Upper lobe of right lung (tissue), 1 donor: ENCODE data around the gene GABARAP. TPM values are rescaled to one million over a fixed set of nuclear protein-coding genes. Genes with fewer than 3 reads are reported as not detected.
A peak's percentile ranks its signal among the peaks of the same experiment; 100 is the strongest.

ENCODE experiments used
- ATAC-seq: fragments of 200-7000 bp; cut with Tn5 transposase; one replicate; pipeline ENCODE4 v1.9.1; 2020; ENCODE audit warnings: mild to moderate bottlenecking, moderate library complexity
- DNase-seq: peaks from one replicate; pipeline ENCODE4 v3.0.0-alpha.2; 2020
- H3K27ac ChIP-seq: fragments of 200-600 bp; one replicate; pipeline ENCODE4 v1.8.0; 2022
- H3K27me3 ChIP-seq: fragments of 200-600 bp; one replicate; pipeline ENCODE4 v1.8.0; 2022; ENCODE audit warnings: mild to moderate bottlenecking
- H3K36me3 ChIP-seq: fragments of 200-600 bp; one replicate; pipeline ENCODE4 v1.8.0; 2022
- H3K4me1 ChIP-seq: fragments of 200-600 bp; one replicate; pipeline ENCODE4 v1.8.0; 2022
- H3K4me3 ChIP-seq: fragments of 200-600 bp; one replicate; pipeline ENCODE4 v1.8.0; 2022; ENCODE audit warnings: mild to moderate bottlenecking
- H3K9me3 ChIP-seq: fragments of 200-600 bp; one replicate; pipeline ENCODE4 v1.8.0; 2022
- intact Hi-C: fragments of 100-400 bp; cut with DNase I; formaldehyde crosslinking; loops from one replicate; pipeline ENCODE4 v1.11.0; 2022
- total RNA-seq: library from RNA; stranded (reverse); fragmentation: NEBNext Ultra II Directional; extraction: Animal tissue kit (Norgen Biotek cat#: 25700); gene quantifications from one replicate; pipeline ENCODE4 v1.2.1, GENCODE V29; 2021
- TF ChIP-seq, protein P1 (sequence below): fragments of 200-600 bp; IDR thresholded peaks from one replicate; pipeline ENCODE4 v1.8.0; 2022; ENCODE audit warnings: antibody characterized with exemption
- donor health status: DM: no; HTN: yes; CAD: no; lungs with severe emphysema.

The GABARAP gene
- total RNA-seq, 1 donor from 2014 or later, result 547 TPM

DNA sequence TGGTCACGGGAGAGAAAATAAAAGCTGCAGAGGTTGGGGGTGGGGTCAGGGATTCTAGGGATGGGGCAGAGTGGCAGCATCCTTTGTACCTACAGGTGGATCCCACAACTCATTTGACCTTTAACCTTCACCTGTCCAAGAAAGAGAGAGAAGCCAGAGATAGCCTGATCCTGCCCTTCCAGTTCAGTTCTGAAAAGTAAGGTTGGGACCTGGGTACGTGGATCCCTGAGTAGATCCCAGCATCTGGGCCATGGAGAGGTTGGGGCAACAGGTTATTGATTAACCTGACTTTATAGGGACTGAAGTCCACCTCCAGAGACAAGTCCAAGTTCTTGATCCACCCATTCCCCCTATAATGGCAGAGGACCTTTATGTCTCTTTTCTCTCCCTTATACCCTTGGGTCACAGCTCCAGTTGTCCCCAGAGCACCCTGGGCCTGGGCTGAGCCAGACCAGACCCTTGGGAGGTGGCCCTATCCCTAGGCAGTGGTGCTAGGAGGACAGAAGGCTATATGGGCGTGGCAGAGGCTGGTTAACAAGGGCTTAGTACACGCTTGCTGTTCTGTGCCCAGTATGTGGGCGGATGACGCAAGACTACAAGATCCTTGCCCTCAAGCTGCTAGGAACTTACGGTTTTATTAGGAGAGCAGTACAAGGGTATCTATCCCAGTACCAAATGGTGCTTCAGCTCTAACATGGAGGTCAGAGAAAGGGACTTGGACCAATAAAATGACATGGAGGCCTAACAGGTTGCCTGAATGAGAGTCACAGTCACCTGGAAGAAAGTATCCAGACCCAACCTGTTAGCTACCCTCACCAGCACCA, 16.7 kb upstream of the GABARAP start:
- H3K4me1 ChIP-seq, result peaks cover 25% of the 10 kb centered on the region
- H3K4me3 ChIP-seq, result no peak overlapping the region
- no peak overlapping the region for H3K27ac ChIP-seq
- H3K27me3 ChIP-seq, result peaks cover 4% of the 10 kb centered on the region
- no peaks in the 10 kb centered on the region for H3K9me3 ChIP-seq
- peaks cover 50% of the 10 kb centered on the region for H3K36me3 ChIP-seq
- intact Hi-C loops, result no loop called here
- ATAC-seq (peak; percentile 57), DNase-seq (peak; percentile 84)
- TF ChIP-seq, protein P1, sequence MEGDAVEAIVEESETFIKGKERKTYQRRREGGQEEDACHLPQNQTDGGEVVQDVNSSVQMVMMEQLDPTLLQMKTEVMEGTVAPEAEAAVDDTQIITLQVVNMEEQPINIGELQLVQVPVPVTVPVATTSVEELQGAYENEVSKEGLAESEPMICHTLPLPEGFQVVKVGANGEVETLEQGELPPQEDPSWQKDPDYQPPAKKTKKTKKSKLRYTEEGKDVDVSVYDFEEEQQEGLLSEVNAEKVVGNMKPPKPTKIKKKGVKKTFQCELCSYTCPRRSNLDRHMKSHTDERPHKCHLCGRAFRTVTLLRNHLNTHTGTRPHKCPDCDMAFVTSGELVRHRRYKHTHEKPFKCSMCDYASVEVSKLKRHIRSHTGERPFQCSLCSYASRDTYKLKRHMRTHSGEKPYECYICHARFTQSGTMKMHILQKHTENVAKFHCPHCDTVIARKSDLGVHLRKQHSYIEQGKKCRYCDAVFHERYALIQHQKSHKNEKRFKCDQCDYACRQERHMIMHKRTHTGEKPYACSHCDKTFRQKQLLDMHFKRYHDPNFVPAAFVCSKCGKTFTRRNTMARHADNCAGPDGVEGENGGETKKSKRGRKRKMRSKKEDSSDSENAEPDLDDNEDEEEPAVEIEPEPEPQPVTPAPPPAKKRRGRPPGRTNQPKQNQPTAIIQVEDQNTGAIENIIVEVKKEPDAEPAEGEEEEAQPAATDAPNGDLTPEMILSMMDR, result no peak

DNA sequence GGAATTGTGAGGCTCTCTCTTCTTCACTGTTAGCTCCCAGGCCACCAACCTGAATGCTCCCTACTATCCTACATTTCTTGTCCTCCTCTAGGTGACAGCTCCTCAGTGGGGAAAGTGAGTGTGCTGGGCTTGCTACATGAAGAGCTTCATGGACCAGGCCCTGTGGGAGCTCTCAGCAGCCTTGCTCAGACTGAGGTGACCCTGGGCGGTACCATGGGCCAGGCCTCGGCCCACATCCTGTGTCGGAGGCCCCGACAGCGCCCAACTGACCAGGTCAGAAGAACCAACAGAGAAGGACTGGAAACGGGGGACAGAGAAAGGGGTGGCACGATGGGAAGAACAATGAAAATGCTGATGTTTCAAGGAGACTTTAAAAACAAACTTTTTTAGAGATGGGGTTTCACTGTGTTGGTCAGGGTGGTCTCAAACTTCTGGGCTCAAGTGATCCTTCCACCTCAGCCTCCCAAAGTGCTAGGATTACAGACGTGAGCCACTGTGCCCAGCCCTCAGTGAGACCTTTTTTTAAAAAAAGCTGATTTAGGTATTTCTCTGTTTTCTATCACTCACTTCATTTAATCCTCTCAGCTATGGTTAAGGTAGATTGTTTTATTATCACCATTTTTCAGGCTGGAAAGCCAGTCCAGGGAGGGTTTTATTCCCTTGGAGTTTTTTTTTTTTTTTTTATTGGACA, 14.7 kb upstream of the GABARAP start:
- intact Hi-C loops, result no loop called here
- TF ChIP-seq, protein P1, result no peak
- peaks cover 50% of the 10 kb centered on the region for H3K36me3 ChIP-seq
- H3K9me3 ChIP-seq, result no peaks in the 10 kb centered on the region
- H3K27me3 ChIP-seq, result no peaks in the 10 kb centered on the region
- no peak overlapping the region for H3K27ac ChIP-seq
- ATAC-seq (no peak), DNase-seq (no peak)
- H3K4me3 ChIP-seq, result no peak overlapping the region
- peaks cover 24% of the 10 kb centered on the region for H3K4me1 ChIP-seq

DNA sequence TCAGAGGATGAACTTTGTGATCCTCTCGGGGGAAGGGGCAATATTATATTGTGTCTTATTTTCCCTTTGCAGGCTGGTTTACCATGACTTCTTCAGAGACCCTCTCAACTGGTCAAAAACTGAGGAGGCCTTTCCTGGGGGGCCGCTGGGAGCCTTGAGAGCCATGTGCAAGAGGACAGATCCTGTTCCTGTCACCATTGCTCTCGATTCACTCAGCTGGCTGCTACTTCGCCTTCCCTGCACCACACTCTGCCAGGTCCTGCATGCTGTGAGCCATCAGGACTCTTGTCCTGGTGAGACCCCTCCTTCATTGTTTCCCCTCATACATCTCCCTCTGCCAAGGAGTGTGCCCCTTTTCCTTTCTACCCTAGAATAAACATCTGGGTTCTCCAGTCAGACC, 12.3 kb upstream of the GABARAP start:
- intact Hi-C loops, result no loop called here
- no peak for DNase-seq
- Histone ChIP-seq H3K27me3 (no peaks in the 10 kb centered on the region), H3K27ac (no peak overlapping the region), H3K36me3 (peaks cover 50% of the 10 kb centered on the region), H3K4me3 (no peak overlapping the region), H3K4me1 (peaks cover 26% of the 10 kb centered on the region), H3K9me3 (no peaks in the 10 kb centered on the region)
- ATAC-seq, result no peak
- TF ChIP-seq, protein P1, result no peak

DNA sequence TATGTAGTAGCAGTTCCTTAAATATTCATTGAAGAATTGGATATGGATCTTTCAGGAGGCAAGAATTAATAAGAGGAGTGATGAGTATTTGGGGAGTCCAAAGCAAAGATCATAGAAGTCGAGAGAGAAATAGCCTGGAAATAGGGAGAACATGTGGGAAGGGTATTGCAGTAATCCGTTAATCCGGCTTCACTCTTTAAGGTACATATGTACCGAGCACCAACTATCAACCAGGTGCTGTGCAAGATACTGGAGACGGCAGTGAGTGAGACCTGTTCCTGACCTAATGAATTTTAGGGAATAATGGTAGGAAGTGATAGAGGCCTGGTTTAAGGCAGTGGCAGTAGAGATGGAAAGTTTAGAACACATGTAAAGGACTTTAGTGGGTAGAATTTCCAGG, 10.8 kb upstream of the GABARAP start:
- no peaks in the 10 kb centered on the region for H3K27me3 ChIP-seq
- ATAC-seq, result no peak
- H3K9me3 ChIP-seq, result no peaks in the 10 kb centered on the region
- peak overlapping the region; percentile 99 for H3K27ac ChIP-seq
- peaks cover 41% of the 10 kb centered on the region for H3K36me3 ChIP-seq
- peak overlapping the region; percentile 91 for H3K4me3 ChIP-seq
- DNase-seq, result no peak
- intact Hi-C loops, result no loop called here
- TF ChIP-seq, protein P1, result no peak
- peaks cover 32% of the 10 kb centered on the region for H3K4me1 ChIP-seq

DNA sequence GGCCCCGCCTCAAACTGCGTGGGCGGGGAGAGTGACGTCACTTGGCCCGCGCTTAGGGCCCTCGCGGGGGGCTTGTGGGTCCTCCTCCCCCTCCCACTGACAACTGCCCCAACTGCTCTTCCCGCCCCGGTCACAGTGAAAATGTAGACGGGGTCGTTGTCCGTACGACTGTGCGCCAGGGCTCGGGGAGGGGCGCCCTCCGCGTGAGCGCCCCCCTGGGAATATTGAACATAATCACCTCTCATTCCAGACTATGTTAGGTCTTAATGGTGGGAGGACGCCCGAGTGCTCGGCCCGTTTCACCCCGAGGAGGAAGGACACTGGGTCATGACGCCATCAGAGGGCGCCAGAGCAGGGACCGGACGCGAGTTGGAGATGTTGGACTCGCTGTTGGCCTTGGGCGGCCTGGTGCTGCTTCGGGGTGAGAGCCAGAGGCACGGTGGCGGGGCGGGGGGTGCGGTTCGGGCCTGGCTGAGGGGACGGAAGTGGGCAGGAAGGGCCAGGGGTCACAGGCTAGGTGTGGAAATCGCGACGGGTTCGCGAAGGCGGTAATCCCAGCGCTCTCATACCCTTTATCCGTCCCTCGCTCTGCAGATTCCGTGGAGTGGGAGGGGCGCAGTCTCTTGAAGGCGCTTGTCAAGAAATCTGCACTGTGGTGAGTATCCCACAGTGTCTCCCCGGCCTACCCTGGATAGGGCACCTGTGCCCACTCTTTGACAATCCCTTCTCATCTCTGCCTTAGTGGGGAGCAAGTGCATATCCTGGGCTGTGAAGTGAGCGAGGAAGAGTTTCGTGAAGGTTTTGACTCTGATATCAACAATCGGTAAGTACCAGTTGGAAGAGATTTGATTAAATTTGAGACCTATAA, 10.2 kb upstream of the GABARAP start, which contains the start of gene ELP5:
TSS of gene ELP5 (plus strand) at position 40 of the 868 bp plus-strand sequence. CDS start at position 376, 336 bp downstream.
- TF ChIP-seq, protein P1, result peak; percentile 34
- peak within 1 kb of the TSS; percentile 99 for H3K27ac ChIP-seq
- no peaks in the 10 kb centered on the region for H3K9me3 ChIP-seq
- ATAC-seq (peak; percentile 82), DNase-seq (peak; percentile 97)
- no peaks in the 10 kb centered on the region for H3K27me3 ChIP-seq
- peaks cover 34% of the 10 kb centered on the region for H3K36me3 ChIP-seq
- H3K4me3 ChIP-seq, result peak within 1 kb of the TSS; percentile 91
- peaks cover 32% of the 10 kb centered on the region for H3K4me1 ChIP-seq
- intact Hi-C loops, result no loop called here
